WTC11 (cell line): ENCODE measurements around the gene ITGAE.

Source experiments
- CREB1 ChIP-seq: sonication (generic); formaldehyde crosslinking; IDR thresholded peaks from 2 replicates; pipeline ENCODE4 v1.8.0; 2023; ENCODE audit warnings: mild to moderate bottlenecking, missing genetic modification reagents
- ELF4 ChIP-seq: sonication (generic); formaldehyde crosslinking; IDR thresholded peaks from 2 replicates; pipeline ENCODE4 v1.8.1; 2022; ENCODE audit warnings: low read depth, mild to moderate bottlenecking, moderate library complexity, missing genetic modification reagents
- EMX1 ChIP-seq: fragments of 250-450 bp; sonication (Bioruptor Pico); IDR thresholded peaks from 2 replicates; pipeline ENCODE4 v1.8.0; 2021; ENCODE audit warnings: mild to moderate bottlenecking
- FOXK1 ChIP-seq: sonication (generic); formaldehyde crosslinking; IDR thresholded peaks from 2 replicates; pipeline ENCODE4 v1.8.0; 2022; ENCODE audit warnings: mild to moderate bottlenecking, moderate library complexity, missing genetic modification reagents
- ZNF317 ChIP-seq: sonication (generic); formaldehyde crosslinking; IDR thresholded peaks from 2 replicates; pipeline ENCODE4 v1.8.1; 2023; ENCODE audit warnings: low read depth, mild to moderate bottlenecking, moderate library complexity, missing genetic modification reagents, borderline replicate concordance
- TF ChIP-seq, protein P1 (sequence below): fragments of 200-600 bp; IDR thresholded peaks from 2 replicates; pipeline ENCODE4 v1.8.0; 2022; ENCODE audit warnings: antibody characterized with exemption
- TF ChIP-seq, protein P2 (sequence below): sonication (generic); formaldehyde crosslinking; IDR thresholded peaks from 2 replicates; pipeline ENCODE4 v1.8.1; 2022; ENCODE audit warnings: mild to moderate bottlenecking, missing genetic modification reagents, moderate library complexity, borderline replicate concordance
- TF ChIP-seq, protein P3 (sequence below): sonication (generic); formaldehyde crosslinking; IDR thresholded peaks from 2 replicates; pipeline ENCODE4 v1.8.1; 2023; ENCODE audit warnings: mild to moderate bottlenecking, missing genetic modification reagents, moderate library complexity
- TF ChIP-seq, protein P4 (sequence below): sonication (generic); formaldehyde crosslinking; IDR thresholded peaks from 2 replicates; pipeline ENCODE4 v1.8.0; 2022; ENCODE audit warnings: mild to moderate bottlenecking, missing genetic modification reagents

DNA sequence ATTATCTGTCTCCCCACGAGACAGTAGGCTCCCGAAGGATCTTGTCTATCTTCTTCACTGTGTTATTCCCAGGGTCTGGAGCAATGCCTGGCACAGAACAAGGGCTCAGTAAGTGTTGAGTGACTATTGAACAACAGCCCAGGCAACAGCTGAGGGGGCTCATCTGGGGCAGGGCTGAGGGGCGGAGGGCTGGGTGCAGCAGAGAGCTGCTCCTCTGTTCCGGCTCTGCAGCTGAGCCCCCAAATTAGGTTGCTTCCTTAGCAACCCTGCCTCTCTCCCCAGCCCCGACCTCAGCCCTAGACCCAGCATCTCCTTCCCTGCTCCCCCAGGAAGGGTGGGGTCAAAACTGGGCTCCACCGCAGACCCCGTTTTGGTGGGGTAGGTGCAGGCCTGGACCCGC lies 32.2 kb downstream of the ITGAE start:
- TF ChIP-seq, protein P1, sequence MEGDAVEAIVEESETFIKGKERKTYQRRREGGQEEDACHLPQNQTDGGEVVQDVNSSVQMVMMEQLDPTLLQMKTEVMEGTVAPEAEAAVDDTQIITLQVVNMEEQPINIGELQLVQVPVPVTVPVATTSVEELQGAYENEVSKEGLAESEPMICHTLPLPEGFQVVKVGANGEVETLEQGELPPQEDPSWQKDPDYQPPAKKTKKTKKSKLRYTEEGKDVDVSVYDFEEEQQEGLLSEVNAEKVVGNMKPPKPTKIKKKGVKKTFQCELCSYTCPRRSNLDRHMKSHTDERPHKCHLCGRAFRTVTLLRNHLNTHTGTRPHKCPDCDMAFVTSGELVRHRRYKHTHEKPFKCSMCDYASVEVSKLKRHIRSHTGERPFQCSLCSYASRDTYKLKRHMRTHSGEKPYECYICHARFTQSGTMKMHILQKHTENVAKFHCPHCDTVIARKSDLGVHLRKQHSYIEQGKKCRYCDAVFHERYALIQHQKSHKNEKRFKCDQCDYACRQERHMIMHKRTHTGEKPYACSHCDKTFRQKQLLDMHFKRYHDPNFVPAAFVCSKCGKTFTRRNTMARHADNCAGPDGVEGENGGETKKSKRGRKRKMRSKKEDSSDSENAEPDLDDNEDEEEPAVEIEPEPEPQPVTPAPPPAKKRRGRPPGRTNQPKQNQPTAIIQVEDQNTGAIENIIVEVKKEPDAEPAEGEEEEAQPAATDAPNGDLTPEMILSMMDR: no peak
- TF ChIP-seq, protein P2, sequence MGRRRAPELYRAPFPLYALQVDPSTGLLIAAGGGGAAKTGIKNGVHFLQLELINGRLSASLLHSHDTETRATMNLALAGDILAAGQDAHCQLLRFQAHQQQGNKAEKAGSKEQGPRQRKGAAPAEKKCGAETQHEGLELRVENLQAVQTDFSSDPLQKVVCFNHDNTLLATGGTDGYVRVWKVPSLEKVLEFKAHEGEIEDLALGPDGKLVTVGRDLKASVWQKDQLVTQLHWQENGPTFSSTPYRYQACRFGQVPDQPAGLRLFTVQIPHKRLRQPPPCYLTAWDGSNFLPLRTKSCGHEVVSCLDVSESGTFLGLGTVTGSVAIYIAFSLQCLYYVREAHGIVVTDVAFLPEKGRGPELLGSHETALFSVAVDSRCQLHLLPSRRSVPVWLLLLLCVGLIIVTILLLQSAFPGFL: no peak
- TF ChIP-seq CREB1 (no peak), ZNF317 (CRISPR knock-in tag) (no peak), ELF4 (CRISPR knock-in tag) (no peak), EMX1 (no peak), FOXK1 (no peak)
- TF ChIP-seq, protein P3, sequence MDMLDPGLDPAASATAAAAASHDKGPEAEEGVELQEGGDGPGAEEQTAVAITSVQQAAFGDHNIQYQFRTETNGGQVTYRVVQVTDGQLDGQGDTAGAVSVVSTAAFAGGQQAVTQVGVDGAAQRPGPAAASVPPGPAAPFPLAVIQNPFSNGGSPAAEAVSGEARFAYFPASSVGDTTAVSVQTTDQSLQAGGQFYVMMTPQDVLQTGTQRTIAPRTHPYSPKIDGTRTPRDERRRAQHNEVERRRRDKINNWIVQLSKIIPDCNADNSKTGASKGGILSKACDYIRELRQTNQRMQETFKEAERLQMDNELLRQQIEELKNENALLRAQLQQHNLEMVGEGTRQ (CRISPR knock-in tag): no peak
- TF ChIP-seq, protein P4, sequence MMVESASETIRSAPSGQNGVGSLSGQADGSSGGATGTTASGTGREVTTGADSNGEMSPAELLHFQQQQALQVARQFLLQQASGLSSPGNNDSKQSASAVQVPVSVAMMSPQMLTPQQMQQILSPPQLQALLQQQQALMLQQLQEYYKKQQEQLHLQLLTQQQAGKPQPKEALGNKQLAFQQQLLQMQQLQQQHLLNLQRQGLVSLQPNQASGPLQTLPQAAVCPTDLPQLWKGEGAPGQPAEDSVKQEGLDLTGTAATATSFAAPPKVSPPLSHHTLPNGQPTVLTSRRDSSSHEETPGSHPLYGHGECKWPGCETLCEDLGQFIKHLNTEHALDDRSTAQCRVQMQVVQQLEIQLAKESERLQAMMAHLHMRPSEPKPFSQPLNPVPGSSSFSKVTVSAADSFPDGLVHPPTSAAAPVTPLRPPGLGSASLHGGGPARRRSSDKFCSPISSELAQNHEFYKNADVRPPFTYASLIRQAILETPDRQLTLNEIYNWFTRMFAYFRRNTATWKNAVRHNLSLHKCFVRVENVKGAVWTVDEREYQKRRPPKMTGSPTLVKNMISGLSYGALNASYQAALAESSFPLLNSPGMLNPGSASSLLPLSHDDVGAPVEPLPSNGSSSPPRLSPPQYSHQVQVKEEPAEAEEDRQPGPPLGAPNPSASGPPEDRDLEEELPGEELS: no peak
